ENCODE measurements around the gene HOXA6.

The HOXA6 gene

GRCh38 chr7:27096768-27097514, 50.6 kb downstream of the HOXA6 start:
- no peak overlapping the region for H3K27ac ChIP-seq
- no peak for TF ChIP-seq Cebpa-rat (IDR thresholded peaks at IDR 0.05)
- H3K9me3 ChIP-seq: peaks cover 40% of the 10 kb centered on the region
- H3K9ac ChIP-seq: no peak overlapping the region
- H3K27me3 ChIP-seq: peaks cover 11% of the 10 kb centered on the region; the same call in 1 of the 2 replicates
- no peak overlapping the region for H3K4me2 ChIP-seq
- peaks cover 8% of the 10 kb centered on the region for H3K4me1 ChIP-seq
- no peak overlapping the region for H3K4me3 ChIP-seq
- H3K36me3 ChIP-seq: no peaks in the 10 kb centered on the region
- no peaks in the 10 kb centered on the region for H4K20me1 ChIP-seq

GRCh38 chr7:27095897-27096767, 51.4 kb downstream of the HOXA6 start, which contains the start of gene HOXA1:
HOXA1 (minus strand) TSS chr7:27096000; CDS start chr7:27095912, 88 bp downstream.
- Histone ChIP-seq H4K20me1 (no peaks in the 10 kb centered on the region), H3K36me3 (no peaks in the 10 kb centered on the region), H3K9me3 (peaks cover 34% of the 10 kb centered on the region), H3K4me3 (no peak within 1 kb of the TSS), H3K27ac (no peak within 1 kb of the TSS), H3K4me1 (peaks cover 10% of the 10 kb centered on the region), H3K4me2 (no peak within 1 kb of the TSS), H3K9ac (no peak within 1 kb of the TSS), H3K27me3 (peaks cover 11% of the 10 kb centered on the region; the same call in 1 of the 2 replicates)
- TF ChIP-seq Cebpa-rat (IDR thresholded peaks at IDR 0.05): no peak

All from BLaER1 (cell line).